NCI-H446 treated with DMSO at 0.1 percent for 48 hours (cell line): ENCODE results near the gene WHRN.

Experiments used
- DNase-seq: peaks from one replicate; lab custom pipeline; 2025; lab: John Stamatoyannopoulos, UW

WHRN gene

DNA sequence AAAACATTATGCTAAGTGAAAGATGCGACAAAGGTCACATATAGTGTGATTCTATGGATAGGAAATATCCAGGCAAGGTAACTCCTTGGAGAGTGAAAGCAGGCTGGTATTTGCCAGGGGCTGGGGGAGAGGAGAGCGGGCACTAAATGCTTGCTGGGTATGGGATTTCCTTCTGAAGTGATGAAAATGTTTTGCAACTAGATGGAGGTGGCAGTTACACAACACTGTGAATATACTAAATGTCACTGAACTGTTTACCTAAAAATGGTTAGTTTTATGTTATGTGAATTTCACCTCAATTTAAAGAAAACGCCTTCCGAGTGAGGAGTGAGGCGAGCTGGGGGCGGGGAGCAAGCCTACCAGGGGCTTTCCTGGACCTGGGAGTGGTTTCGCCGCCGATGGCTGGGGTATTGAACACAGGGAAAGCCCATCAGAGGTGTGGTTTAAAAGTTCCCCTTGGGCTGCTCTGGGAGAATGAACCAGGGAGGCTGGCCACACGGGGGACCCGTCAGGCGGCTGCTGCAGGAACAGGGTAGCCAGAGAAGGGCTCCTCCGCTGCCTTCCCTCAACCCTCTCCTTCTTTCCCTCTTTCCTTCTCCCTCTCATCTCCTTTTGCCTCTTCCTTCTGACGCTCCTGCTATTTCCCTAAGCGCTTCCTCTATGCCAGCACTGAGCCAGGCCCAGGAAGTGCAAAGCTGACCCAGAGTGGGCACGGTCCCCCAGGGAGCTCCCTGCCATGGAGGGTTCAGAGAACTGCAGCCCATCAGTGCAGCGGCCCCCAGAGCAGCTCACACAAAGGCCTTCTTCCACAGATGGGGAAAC, 122.4 kb downstream of the WHRN start:
- no peak for DNase-seq

DNA sequence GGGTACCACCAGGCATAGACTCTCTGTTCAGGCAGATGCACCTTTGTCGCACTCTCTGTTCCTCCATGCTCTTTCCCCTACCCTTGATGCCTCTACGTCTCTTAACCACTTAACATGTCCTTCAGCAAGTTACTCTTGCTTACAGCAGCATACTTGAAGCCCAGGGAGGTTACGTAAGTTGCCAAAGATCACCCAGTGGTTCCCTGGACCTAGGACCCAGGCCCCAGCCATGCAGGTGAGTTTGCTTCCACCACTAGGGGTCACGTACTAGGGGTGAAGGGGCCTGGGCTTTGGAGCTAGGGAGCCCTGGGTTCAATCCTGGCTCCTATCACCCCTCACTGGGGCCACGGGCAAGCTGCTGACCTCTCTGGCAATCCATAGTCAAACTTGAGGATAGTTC, 126.4 kb downstream of the WHRN start:
- DNase-seq, result no peak

DNA sequence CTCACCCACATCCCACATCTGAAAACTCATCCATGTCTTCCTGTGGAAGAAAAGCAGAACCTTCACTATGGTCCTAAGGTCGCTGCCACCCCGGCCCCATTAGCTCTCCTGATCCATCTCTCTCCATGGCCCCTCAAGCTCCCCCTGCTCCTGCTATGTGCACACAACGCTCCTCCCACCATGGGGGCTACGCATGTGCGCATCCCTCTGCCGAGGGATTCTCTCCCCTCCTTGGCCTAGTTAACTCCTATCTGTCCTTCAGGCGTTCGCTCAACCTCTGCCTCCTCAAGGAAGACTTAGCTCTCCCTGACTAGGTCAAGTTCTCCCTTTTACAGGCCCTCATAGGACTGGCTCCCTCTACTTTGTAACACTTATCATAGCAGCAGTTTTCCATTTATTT, 127.3 kb downstream of the WHRN start:
- DNase-seq, result no peak

DNA sequence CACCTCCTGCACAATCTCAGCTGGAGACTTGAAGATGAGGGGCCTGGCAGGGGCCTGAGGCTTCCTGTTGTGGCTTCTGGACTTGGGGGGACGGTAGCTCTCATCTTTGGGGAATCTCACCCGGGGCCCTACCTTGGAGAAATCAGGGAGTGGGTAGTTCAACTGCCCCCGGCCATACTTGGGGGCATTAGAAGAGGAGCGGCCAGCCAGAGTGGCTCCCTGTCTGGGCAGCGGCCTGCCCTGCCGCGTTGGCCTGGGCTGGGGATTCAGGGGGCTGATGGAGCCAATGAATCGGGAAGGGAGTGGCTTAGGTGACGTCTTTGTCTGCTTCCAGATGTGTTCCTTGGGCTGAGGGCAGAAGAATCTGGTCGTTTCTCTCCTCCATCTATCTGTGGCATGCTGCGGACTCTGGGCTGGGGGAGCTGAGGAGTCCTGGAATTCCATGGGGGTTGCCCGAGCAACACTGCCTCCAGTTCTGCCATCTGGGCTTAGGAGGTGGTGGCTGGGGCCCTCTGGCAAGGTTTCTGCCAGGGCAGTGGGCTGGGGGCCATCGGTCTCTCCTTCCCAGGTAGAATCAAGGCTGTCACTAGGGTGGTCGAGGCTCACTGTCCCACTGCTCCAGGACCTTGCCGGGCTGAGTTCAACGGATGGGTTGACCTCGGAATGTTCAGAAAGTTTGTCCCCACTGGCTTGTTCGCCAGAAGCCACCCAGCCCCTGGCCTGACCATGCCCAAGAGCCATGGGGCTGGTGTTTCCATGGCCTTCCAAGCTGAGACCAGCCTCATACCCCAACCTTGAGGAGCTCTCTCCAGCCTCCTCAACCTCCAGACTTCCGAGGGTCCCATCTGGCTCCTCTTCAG, 128.5 kb downstream of the WHRN start:
- DNase-seq, result no peak

DNA sequence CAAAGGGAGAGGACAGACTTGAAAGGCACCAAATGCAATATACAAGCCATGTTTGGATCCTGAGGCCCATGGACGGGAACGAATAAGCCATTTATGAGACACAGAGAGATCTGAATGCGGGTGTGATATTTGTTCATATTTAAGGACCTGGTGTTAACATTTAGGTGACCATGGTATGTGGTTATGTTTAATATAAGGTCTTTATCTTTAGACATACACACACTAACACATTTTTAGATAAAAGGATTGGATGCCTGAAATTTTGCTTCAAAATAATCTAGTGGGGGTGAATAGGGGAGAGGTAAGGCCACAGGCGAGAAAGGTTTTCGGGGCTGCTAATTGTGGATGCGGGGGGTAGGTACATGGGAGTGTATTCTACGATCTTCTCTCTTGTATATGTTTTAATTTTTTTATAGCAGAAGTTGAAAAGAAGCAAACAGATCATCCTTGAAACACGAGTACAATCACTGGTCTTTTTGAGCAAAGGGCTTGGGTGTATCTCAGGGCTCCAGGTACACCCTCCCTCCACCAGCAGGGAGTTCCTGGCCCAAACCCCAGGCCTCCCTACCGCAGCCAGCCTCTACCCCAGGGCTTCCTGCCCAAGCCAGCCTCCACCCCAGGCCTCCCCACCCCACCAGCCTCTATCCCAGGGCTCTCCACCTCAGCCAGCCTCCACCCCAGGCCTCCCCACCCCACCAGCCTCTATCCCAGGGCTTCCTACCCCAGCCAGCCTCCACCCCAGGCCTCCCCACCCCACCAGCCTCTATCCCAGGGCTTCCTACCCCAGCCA, 129.7 kb downstream of the WHRN start:
- no peak for DNase-seq

DNA sequence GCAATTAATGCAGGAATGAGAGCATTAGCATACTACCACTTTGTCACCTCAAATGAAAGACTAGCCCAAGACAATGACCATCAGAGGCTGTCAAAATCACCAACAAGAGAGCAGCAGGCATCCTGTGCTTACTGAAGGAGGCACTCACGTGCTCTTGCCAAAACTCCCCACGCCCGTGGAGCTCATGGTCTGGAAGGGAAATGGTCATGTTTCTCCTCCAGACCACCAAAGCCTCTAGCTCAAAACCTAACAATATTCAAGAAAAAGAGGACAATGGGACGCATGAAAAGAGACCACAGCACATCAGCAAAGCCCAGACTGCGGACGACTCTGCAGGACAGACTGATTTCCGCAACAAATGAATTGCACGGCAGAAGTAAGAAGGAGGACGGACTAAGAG, 130.3 kb downstream of the WHRN start:
- DNase-seq, result no peak

DNA sequence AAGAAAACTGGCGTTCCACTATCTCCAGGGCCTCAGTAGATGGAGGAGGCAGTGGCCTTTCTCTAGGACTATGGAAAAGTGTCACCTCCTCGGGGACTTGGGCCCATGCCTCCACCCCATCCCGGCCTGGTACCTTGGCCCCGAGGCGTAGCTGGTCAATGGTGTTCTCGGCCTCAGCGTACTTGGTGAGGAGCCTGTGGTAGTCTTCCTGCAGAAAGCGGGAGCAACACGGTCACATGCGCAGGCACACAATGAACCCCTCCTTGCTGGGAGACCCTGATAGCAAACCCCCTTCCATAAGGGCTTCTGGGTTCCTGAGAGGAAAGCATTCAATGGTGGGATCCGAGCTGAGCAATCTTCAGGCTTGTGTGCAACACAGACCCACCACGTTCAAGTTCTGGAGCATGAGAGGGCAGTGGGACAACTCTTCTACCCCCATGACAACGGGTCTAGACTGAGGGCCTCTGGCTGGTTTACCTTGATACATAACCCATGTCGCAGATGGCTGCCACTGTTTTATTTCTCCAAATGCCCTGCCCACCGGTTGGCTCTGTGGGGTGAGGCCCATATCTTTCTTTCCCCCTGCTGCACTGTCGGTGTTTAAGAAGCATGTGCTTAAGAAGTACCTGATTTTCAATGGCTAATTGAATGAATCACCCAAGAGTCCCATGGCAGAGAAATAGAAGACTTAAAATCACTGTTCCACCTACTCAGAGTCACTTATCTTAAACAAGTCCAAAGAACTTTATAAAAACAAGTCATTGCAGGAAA, 131.1 kb downstream of the WHRN start:
- no peak for DNase-seq

DNA sequence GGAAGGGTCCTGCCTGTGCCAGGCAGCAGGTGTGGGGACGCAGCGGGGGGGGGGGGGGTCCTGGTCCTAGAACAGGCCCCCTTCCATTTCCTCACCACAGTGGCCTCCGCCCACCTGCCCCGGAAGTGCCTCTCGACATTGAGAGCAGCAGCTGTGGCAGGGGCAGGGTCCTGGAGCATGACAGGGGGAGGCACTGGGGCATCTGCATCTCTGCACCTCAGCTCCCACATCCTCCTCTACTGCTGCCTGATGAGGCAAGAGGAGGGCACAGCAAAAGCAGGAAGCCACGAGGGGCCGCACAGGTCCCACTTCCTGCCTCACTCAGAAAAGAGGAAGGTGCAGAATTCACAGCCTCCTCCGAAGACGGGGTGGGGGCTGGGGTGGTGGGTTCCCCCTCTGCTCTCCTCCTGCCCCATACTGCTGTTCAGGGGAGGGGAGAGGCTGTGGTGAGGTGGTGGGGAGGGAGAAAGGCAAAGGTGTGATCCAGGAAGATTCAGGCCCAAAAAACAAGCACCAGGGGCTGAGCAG, 132.3 kb downstream of the WHRN start:
- no peak for DNase-seq

DNA sequence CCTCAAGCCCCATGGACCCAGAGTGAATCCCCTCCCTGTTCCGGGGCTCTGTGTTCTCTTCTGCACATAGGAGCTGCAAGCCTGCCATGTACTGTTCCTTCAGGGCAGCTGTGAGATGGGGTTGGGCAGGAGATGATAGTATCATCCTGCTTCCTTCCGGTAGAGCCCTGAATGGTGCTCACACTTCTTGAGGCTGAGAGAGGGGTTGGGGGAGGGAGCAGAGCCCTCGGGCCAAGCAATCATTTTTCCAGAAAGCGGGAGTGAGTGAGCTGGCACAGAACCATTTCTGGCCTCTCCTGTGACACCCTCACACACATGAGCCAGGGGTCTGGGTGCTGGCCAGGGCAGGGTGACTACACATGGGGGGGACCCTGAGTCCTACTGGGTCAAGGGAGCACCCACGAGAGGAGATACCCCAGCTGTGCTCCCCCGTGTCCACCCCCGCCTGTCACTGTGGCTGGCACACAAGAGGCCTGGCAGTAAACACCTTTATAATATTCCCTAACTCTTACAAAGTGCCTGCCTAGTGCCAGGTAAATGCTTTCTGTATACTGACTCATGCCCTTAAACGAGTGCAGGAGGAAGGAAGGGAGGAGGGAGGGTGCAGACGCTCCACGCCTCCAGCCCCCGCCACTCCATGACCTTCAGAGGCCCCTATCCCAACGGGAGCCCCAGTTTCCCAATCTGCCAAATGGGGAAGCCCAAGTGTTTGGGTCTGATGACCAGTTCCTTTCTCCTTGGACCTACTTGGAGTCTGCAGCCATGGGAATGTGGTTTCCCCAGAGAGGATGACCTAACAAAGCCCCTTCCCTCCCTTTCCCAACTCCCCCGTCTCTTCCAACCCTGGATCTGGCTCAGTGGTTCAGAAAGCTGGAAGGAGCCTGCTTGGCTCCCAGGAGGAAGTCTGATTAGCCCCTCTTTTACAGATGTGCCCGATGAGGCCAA, 133.0 kb downstream of the WHRN start:
- DNase-seq, result no peak

DNA sequence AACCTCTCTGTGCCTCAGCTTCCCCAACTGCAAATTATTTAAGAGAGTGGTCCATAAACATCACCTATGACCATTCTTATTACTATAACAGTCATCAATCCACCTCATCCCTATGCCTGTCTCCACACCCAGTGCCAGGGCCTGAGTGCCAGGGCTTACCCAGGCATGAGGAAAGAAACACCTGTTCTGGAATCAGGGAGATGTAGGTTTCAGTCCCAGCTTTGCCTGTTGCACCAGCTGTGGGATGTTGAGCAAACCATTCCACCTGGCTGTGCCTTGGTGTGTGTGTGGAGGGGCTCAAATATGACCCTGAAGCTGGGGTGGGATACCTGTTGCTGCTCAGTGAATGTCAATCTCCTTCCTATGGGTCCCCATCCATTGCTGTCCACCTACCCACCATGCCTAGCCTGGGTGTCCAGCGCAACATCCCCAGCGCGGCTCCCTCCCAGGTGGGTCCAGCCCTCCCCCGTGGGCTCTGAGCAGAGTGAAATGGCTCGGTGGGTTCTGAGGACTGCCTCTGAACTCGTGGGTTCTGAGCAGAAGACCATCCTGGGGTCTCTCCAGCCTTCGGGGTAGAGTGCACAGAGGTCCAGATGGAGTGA, 133.8 kb downstream of the WHRN start:
- no peak for DNase-seq

DNA sequence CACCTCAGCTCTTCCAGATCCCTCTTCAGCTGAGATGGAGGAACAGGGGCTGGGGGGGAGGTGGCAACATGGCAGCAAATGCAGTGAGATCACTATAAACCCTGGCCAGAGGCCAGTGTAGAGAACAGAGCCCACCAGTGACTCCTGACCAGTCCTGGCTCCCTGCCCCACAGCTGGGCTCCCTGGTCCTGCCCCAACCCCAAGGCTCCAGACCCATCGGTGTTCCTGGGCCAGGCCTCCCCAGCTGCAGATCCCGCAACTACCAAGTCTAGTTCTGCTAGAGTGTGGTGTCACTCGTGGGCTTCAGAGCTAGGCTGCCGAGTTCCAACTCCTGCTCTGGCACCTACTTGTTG, 134.3 kb downstream of the WHRN start:
- DNase-seq, result no peak

DNA sequence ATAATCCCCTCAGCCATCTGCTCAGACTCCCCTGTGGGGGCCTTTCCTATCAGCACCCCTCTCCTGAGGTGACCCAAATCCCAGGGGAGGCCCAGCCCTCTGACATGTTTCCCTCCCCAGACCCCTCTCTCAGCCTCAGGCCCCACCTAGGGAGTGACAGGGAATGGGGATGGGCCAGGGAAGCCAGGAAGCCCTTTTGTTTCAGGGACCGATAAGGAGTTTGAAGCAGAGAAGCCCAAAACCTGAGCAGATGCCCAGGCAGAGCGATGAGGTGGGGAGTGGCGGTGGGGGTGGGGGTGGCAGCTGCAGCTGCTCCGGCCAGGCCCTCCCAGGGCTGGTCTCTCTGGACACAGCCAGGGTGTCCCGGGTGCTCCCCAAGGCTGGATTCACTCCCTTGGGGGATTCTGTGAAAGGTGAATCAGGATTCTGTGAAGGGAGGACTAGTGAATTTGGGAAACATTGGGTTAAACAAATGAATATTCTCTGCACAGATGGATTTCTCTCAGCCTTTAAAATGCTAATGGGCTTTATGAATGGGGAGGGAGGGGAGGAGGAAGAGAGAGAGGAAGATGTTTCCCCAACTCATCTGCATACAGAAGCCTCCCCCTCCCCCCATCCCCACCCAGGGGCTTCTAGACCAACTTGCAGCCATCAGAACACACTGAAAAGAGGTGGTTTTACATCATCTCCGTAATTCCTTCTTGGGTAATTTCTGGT, 134.9 kb downstream of the WHRN start:
- no peak for DNase-seq

DNA sequence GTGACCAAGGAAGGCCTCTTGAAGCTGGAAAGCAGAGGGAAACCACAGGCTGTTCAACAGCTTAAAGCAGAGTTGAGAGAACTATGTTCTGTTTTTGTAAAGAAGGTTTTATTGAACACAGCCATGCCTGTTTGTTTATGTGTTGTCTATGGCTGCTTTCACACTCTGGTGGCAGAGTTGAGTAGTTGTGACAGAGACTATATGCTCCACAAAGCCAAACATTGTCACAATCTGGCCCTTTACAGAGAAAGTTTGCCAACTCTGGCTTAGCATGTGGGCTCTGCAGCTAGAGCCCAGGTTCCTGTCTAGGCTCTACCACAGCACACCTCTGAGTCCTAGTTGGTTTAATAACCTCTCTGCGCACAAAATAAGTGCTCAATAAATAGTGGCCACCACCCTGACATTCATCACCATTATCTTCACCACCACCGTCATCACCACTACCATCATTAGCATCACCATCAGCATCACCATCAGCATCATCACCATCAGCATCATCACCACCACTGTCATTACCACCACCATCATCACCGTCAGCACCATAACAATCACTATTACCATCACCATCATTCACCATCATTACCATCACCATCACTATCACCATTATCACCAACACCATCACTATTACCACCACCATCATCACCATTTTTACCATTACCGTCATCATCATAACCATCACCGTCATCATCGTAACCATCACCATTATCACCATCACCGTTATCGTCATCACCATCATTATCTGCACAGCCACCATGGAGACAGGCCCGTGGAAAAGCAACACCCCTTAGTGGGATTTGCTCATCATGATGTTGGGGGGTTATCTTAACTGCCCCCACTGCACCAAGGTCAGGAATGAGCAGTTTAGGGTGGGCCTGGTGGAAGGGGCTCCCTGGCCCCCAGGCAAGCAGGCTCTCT, 135.8 kb downstream of the WHRN start:
- no peak for DNase-seq

DNA sequence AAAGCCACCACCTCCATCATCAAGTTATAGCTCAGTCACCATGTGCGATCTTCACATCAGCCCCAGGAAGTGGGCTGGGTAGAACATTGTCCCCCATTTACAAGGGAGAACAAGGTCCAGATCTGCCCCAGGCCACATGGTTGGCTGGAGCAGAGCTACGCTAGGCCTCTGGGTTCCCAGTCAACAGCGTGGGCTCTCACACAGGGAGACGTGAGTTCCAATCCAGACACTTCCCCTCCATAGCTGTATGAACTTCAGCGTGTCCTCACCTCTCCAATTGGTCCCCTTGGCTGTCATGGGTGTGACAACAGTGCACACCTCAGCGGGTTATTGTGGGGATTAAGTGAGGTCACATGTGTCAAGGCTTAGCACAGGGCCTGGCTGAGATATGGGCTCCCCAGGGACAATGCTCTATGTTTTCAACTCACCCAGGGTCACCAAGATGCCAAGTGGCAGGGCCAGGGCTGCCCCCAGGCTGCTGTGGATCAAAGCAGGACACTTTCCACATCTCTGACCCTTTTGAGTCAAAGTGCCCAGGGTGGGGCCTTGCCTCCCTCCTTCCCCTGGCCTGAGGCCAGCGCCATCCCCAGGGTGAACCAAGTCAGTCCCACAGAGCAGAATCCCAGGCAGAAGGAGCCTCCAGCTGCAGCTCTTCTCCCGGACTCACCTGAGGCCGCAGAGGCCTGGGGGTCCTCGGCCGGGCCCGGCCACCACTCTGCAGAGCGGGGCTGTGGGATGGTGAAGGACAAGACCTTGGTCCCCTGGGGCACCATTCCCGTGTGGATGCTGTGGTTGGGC, 137.3 kb downstream of the WHRN start:
- DNase-seq, result no peak

DNA sequence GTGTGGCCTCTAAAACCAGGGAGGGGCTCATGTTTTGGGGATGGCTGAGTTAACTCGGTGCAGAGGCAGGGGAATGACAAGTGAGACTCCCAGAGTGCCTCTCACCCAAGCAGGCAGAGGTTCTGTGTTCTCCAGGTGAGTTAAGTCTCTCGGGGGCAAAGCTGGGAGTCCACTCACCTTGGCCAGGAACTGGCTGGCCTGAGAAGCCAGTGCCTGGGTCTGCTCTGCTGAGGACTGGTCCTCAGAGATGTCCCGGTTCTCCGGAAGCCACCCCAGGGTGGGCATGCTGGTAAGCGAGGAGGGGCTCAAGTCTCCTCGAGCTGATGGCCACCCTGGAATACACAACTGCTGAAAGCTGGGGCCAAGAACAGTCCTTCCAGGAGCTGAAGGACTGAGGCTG, 137.9 kb downstream of the WHRN start:
- no peak for DNase-seq

DNA sequence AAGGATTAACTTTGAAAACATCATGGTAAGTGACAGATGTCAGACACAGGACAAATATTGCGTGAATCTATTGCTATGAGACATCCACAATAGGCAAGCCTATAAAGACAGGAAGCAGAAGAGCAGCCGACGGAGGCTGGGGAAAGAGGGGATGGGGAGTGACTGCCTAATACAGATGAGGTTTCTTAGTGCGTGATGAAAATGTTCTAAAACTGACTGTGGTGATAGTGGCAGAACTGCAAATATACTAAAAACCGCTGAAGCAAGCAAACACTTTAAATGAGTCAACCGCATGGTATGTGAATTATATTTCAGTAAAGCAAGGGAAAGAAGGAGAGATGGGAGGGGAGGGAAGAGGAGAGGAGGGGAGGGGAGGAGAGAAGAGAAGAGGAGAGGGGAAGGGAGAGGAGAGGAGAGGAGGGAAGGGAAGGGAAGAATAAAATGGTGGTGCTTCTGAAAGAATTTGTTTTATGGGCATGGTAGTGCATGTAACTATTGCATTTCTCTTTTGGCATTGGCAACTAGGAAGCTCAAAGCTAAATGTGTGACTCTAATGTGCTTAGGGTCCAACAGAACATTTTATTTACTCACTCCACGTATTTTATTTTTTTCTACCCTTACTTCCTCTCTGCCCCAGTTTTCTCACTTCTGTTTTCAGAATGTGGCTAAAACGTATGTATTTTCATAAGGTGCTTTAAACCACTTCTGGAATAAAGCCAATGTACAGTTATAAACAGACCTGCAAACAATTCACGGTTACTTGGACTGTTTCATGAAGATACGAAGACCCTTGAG, 138.7 kb downstream of the WHRN start:
- DNase-seq, result no peak

DNA sequence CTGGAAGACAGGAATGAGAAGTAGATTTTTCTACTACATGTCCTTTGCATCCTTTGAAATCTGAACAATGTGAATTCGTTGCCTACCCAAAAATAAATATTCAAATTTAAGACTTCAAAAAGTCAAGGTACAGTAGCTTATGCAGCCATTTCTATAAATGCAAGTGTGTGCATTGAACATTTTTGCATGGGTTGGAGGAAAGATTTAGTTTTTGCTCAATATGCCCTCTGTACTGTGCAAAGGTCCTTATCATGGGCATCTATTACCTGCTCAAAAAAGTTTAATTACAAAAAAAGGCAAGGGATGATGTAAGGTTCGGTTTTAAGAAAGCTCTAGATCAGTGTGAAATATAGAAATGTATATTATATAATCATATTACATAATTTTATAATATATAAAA, 140.1 kb downstream of the WHRN start:
- no peak for DNase-seq
